ENCODE results near the gene CSRNP2. TPM values are rescaled to one million over a fixed set of nuclear protein-coding genes. Genes with fewer than 3 reads are reported as not detected.

The CSRNP2 gene
- total and polyA plus RNA-seq, 2 of the 13 experiments (the other 11 are each of a cell fraction or from before 2014, with no cell fraction given): 4.8 to 7.3 TPM

DNA sequence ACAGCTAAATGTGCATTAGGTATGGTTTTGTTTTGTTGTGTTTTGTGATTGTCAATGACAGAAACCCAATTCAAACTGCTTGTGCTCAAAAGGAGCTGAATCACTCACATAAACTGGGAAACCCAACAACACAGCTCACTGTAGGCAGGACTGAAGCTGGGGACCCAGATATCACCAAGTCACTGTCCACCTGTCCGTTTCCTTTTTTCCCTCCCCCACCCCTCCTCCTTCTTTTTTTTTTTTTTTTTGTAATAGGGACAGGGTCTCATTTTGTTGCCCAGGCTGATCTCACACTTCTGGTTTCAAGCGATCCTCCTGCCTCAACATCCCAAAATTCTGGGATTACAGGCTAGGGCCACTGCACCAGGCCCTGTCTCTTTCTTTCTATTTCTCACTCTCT lies 50.3 kb downstream of the CSRNP2 start:
- 49% methylated on average over 2 of the region's 2 CpGs for WGBS (ENCODE audit: low lambda C conversion rate)
- no peaks in the 10 kb centered on the region for H4K20me1 ChIP-seq (ENCODE audit: insufficient read depth, low read length)
- POLR2A ChIA-PET: no interaction called here
- H3K27me3 ChIP-seq (ENCODE audit: control insufficient read depth in 1 of 2, insufficient read depth in 2 of 2, low read length in 2 of 2): no peaks in the 10 kb centered on the region
- H2AFZ ChIP-seq (ENCODE audit: low read length): no peak overlapping the region
- H3K9me3 ChIP-seq (ENCODE audit: low read length): no peaks in the 10 kb centered on the region
- no peak overlapping the region for H3K27ac ChIP-seq (ENCODE audit: extremely low read length, insufficient read depth, low read length)
- FAIRE-seq (no peak), ATAC-seq (no peak), DNase-seq (ENCODE audit: low spot score) (no peak)
- no peak overlapping the region for H3K9ac ChIP-seq (ENCODE audit: insufficient read depth, low read depth, low read length)
- in situ Hi-C loops (cut with HindIII; ENCODE audit: extremely low pct_ligation_motif_present, low pct_unique_long_range_greater_than_20kb): no loop called here
- no peaks in the 10 kb centered on the region for H3K36me3 ChIP-seq (replicated peaks in 1 of 2; ENCODE audit: control insufficient read depth in 1 of 2, insufficient read depth in 2 of 2, low read length in 2 of 2)
- no TSS peak for BruUV-seq (replicated peaks)
- CTCF ChIA-PET (ENCODE audit: low intra/inter-chr PET ratio, low total read pairs): no interaction called here
- peaks cover 62% of the 10 kb centered on the region for H3K4me1 ChIP-seq (ENCODE audit: insufficient read depth, low read length)
- H3K4me3 ChIP-seq (replicated peaks in 1 of 3; ENCODE audit: insufficient read depth in 1 of 3, low read depth in 2 of 3, low read length in 3 of 3): no peak overlapping the region
- no peak overlapping the region for H3K4me2 ChIP-seq (ENCODE audit: low read depth, low read length)
- H3K79me2 ChIP-seq (ENCODE audit: insufficient read depth, low read length): no peaks in the 10 kb centered on the region
- intact Hi-C loops (cut with micrococcal nuclease; ENCODE audit: unreplicated experiment): no loop called here
- TF ChIP-seq SNAI1 (CRISPR knock-in tag; IDR thresholded peaks at IDR 0.05; ENCODE audit: borderline replicate concordance): no peak
- TF ChIP-seq, protein P1, sequence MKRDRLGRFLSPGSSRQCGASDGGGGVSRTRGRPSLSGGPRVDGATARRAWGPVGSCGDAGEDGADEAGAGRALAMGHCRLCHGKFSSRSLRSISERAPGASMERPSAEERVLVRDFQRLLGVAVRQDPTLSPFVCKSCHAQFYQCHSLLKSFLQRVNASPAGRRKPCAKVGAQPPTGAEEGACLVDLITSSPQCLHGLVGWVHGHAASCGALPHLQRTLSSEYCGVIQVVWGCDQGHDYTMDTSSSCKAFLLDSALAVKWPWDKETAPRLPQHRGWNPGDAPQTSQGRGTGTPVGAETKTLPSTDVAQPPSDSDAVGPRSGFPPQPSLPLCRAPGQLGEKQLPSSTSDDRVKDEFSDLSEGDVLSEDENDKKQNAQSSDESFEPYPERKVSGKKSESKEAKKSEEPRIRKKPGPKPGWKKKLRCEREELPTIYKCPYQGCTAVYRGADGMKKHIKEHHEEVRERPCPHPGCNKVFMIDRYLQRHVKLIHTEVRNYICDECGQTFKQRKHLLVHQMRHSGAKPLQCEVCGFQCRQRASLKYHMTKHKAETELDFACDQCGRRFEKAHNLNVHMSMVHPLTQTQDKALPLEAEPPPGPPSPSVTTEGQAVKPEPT (CRISPR knock-in tag; IDR thresholded peaks at IDR 0.05; ENCODE audit: low read depth): no peak
- no peak for TF ChIP-seq ATF3 (CRISPR knock-in tag; IDR thresholded peaks at IDR 0.05)
- TF ChIP-seq, protein P2, sequence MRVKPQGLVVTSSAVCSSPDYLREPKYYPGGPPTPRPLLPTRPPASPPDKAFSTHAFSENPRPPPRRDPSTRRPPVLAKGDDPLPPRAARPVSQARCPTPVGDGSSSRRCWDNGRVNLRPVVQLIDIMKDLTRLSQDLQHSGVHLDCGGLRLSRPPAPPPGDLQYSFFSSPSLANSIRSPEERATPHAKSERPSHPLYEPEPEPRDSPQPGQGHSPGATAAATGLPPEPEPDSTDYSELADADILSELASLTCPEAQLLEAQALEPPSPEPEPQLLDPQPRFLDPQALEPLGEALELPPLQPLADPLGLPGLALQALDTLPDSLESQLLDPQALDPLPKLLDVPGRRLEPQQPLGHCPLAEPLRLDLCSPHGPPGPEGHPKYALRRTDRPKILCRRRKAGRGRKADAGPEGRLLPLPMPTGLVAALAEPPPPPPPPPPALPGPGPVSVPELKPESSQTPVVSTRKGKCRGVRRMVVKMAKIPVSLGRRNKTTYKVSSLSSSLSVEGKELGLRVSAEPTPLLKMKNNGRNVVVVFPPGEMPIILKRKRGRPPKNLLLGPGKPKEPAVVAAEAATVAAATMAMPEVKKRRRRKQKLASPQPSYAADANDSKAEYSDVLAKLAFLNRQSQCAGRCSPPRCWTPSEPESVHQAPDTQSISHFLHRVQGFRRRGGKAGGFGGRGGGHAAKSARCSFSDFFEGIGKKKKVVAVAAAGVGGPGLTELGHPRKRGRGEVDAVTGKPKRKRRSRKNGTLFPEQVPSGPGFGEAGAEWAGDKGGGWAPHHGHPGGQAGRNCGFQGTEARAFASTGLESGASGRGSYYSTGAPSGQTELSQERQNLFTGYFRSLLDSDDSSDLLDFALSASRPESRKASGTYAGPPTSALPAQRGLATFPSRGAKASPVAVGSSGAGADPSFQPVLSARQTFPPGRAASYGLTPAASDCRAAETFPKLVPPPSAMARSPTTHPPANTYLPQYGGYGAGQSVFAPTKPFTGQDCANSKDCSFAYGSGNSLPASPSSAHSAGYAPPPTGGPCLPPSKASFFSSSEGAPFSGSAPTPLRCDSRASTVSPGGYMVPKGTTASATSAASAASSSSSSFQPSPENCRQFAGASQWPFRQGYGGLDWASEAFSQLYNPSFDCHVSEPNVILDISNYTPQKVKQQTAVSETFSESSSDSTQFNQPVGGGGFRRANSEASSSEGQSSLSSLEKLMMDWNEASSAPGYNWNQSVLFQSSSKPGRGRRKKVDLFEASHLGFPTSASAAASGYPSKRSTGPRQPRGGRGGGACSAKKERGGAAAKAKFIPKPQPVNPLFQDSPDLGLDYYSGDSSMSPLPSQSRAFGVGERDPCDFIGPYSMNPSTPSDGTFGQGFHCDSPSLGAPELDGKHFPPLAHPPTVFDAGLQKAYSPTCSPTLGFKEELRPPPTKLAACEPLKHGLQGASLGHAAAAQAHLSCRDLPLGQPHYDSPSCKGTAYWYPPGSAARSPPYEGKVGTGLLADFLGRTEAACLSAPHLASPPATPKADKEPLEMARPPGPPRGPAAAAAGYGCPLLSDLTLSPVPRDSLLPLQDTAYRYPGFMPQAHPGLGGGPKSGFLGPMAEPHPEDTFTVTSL (CRISPR knock-in tag; IDR thresholded peaks at IDR 0.05; ENCODE audit: borderline replicate concordance): no peak
- TF ChIP-seq DNMT1 (CRISPR knock-in tag; IDR thresholded peaks at IDR 0.05): no peak
- TF ChIP-seq ZNF333 (CRISPR knock-in tag; IDR thresholded peaks at IDR 0.05; ENCODE audit: borderline replicate concordance): no peak
- no peak for TF ChIP-seq ZNF777 (CRISPR knock-in tag; IDR thresholded peaks at IDR 0.05)
- TF ChIP-seq ZMAT3 (CRISPR knock-in tag; conservative IDR thresholded peaks at IDR 0.05): no peak
- TF ChIP-seq ELF1 (CRISPR knock-in tag; IDR thresholded peaks at IDR 0.05): no peak
- TF ChIP-seq SMAD1 (CRISPR knock-in tag; IDR thresholded peaks at IDR 0.05; ENCODE audit: borderline replicate concordance, low read depth): no peak
- no peak for TF ChIP-seq FOXK1 (CRISPR knock-in tag; IDR thresholded peaks at IDR 0.05; ENCODE audit: borderline replicate concordance, low read depth)
- TF ChIP-seq RARG (CRISPR knock-in tag; IDR thresholded peaks at IDR 0.05; ENCODE audit: low read depth): no peak
- TF ChIP-seq SMARCE1 (IDR thresholded peaks at IDR 0.05; ENCODE audit: borderline replicate concordance): no peak

Measured in HepG2 (cell line).